GM21576 (cell line): ENCODE measurements around the gene VSNL1.
A peak's percentile ranks its signal among the peaks of the same experiment; 100 is the strongest.

Experiments
- ATAC-seq: cut with Tn5 transposase; IDR thresholded peaks from one replicate; pipeline ENCODE4 v1.9.1; 2021; ENCODE audit warnings: mild to moderate bottlenecking, moderate library complexity; ENCODE audit not compliant: unreplicated experiment

VSNL1 gene

GRCh38 chr2:17540093-17540812 is at the start of gene VSNL1:
Gene VSNL1, plus strand, starts transcription at chr2:17540696. Its CDS starts 51,379 bp downstream, at chr2:17592075.
- ATAC-seq, result no peak

DNA sequence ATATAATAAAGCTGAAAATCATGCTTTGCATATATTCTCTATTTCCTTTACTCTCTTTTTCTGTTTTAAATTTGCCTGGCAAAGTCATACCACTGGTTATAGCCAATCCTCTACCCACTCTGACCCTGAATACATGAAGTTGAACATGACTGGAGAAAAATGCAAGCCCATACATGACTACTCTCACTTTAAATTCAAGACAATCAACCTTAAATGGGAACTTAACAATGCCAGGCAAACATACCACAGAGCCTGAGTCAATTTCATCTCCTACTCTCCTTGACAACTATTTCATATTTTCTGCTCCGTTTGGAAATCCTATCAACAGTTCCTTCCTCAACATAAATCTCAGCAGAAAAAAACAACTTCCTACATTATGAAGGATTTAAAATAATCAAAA is 44.9 kb upstream of the VSNL1 start:
- no peak for ATAC-seq

DNA sequence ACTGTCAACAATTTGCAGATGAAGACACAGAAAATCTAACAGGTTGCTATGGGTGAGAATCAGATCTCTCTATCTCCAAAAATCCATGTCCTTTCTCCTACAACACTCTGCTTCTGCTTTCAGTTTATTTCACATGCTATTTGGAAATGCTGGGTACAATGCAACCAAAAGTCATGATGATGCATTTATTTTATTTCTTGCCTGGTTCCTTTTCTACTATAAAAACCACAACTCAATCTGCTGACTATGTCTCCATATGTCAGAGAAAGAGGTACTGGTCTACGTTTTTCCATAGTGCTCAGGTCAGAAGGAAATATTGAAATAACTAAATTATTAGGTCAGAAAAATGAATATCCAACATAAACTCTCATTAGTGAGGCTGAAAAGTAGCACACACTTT is 42.8 kb upstream of the VSNL1 start:
- no peak for ATAC-seq

DNA sequence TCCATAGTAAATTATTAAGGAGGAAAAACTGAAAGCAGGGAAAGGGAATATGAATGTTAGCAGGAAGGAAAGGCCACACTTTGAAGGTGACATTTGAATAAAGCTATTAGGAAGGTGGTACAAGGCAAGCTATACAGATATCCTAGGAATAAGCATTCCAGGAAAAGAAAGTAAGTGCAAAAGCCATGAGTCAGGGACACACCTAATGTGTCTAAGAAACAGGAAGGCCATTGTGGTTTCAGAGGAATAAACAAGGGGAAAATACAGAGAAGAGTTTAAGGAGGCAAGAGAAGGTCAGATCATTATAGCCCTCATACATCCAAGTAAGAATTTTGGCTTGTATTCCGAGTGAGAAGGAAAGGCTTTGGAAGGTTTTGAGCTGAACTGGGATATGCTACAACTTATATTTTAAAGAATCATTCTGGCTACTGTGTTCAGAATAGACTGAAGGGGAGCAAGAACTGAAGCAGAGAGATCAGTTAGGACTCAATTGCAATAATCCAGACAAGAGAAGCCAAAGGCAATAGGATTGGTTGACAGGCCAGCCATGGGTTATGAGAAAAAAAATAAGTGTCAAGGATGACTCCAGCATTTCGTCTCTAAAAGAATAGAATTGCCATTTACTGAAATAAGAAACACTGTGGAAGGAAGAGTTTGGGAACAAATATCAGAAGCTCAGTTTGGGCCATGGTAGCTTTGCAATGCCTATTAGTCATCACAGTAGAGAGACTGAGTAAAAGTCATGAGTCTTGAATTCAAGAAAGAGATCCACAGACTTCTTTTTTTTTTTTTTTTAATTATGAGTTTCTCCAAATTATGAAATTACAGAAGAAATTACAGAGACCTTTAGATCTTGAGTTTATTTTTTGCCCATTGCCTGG is 33.5 kb upstream of the VSNL1 start:
- no peak for ATAC-seq

DNA sequence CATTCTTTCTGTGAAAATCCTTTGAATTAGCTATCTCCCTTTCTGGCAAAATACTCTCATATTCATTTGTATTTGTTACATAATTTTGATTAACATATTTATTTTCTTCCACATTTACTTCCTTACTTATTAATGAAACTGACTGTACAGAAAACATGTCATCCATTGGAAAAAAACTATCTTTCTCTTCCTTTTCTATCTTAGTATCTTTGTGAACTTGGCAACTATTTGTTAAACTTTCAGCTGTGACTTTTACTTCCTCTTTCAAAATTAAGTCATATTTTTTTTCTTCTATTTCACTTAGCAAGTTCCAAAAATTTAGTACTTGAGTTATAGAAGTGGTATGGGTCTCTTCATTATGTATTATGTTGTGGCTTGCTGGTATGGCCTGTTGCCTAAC is 24.8 kb upstream of the VSNL1 start:
- peak; percentile 41 for ATAC-seq

- ATAC-seq, result peak; percentile 25
Measured at GRCh38 chr2:17517481-17518211, 22.9 kb upstream of the VSNL1 start.

DNA sequence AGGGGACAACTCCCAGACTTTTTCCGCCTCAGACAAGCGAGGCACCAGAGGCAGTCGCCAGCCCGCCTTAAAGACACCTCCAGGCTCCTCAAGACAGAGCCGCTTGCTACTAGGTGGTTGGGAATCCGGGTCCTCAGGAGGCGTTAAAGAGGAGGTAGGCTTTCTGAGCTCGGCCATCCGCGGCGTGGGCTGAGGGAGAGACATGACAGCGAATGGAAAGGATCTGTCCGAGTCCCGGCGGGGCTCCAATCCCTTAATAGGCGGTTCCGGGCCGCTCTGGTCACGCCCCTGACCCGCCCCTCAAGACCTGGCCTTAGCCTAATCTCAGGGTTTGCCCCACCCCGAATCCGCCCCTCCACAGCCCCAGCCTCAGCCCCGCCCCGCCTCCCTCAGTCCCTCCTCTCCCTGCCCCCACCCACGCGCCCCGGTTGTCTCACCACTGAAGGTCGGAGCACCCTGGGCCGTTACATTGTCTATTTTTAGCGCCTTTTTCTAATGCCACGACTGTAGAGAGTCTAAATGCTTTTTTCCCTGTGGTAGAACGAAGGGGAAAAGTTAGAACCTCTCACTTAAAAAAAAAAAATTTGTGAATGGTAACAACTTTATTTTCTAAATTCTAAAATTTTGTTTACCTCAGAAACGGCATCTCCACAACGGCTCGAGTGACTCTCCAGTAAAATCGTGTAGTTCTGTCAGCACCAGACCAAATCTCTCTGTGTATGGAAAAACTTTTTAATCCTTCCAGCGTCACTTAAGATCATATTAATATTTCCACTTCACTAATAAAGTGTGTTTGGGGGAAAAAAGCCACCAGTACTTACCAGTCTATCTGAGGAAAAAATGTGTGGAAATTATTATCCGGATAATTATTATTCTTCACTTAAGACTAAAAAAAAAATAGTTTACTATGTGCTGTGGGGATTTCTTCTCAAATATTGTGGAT is 22.0 kb upstream of the VSNL1 start, which contains the start of gene RAD51AP2:
Gene RAD51AP2, minus strand, starts transcription at position 229 of the 943 bp plus-strand sequence. Its CDS starts 25 bp downstream, at position 204.
- ATAC-seq, result peak; percentile 82

GRCh38 chr2:17519486-17519885 is 21.0 kb upstream of the VSNL1 start:
- ATAC-seq, result no peak

DNA sequence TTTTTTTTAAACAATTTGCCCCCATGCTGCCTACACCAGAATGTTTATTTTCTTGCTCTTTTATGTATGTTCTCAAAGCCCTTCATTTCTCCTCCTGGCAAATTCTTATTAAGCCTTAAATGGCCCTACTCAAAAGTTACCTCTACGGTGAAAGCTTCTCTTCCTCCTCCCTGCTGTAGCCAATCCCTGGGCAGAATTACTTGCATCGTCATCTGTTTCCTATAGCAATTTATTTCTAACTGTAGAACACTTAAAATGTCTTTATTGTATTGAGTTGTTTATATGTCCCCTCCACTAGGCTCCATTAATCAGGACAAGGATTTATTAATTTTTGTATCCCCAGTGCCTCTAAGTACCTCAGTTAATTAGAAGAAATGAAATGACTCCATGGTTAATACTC is 19.7 kb upstream of the VSNL1 start:
- no peak for ATAC-seq

- ATAC-seq, result no peak
Measured at GRCh38 chr2:17521621-17522020, 18.9 kb upstream of the VSNL1 start.

GRCh38 chr2:17522303-17522702 is 18.2 kb upstream of the VSNL1 start:
- no peak for ATAC-seq

- ATAC-seq, result no peak
Measured at GRCh38 chr2:17529771-17530170, 10.7 kb upstream of the VSNL1 start.

GRCh38 chr2:17533546-17533945 is 7.0 kb upstream of the VSNL1 start:
- no peak for ATAC-seq

- ATAC-seq, result no peak
Measured at GRCh38 chr2:17536416-17536815, 4.1 kb upstream of the VSNL1 start.

DNA sequence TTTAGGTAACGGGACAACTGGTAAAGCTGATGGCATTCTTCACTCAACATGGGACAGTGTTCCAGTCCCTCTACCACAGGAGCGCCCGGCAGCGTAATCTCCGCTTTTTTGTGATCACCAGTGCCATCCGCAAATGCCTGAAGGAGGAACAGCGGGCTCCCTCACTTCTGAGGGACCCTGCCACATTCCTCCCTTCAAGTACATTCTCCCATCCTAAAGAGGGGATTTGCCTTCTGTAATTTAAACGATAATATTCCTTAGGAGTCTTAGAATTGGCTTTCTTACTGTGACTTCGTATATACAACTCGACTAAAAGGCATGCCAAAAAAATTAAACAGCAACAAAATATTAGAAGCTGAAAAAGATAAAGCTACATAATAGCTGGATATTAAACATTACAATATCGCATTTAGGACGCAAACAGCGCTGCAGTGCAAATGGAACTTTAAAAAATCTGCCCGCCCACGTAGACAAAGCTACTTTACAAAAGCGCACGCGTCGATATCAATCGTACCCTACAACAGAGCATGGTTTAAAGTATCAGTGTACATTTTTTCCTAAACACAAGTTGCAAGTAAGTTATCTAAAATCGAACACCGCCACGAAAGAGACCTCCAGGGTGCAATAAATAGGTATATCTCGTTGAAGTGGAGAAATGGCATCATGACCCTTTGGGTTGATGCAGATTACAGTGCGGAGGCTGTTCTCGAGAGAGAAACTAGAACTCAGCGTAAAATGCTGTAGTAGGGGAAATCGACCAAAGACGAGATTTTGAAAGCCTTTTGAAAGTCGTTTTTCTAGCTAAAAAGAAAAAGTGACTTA is 2.3 kb upstream of the VSNL1 start:
- peak; percentile 31 for ATAC-seq

- ATAC-seq, result peak; percentile 68
Measured at GRCh38 chr2:17538844-17539554, 1.5 kb upstream of the VSNL1 start.

DNA sequence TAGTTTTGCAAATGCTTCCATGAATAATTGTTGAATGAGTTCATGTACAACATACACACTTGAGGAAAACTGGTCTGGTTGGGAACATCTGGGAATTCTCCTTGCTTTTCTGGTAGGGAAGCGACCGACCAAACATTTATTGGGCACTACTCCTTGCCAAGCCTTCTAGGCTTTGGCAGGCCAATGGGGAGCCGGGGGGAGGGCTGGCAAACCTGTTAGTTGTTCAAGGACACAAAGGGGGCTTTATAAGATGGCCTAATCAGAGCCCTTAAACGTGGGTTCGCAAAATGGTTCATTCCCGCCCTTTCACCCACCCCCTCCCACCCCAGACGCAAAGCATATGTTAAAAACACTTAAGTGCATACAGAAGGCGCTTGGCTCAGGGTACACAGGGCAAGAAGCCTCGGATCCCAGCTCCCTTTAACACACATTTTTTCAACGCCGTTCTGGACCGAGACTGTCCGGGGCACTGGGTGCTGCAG is 844 bp upstream of the VSNL1 start:
- no peak for ATAC-seq

GRCh38 chr2:17540813-17541530 is 476 bp downstream of the VSNL1 start:
- no peak for ATAC-seq
